IMR-90 (cell line): ENCODE data around the gene ITPR2.

ENCODE experiments used
- BHLHE40 ChIP-seq: fragments of 150-350 bp; IDR thresholded peaks from 2 replicates; pipeline ENCODE4 v1.6.1; 2016; ENCODE audit warnings: mild to moderate bottlenecking, low read depth, low read length
- CEBPB ChIP-seq: IDR thresholded peaks from 2 replicates; pipeline ENCODE4 v1.6.1; 2012; ENCODE audit warnings: low read depth, low read length, improper control_type of control experiment
- CHD1 ChIP-seq: IDR thresholded peaks from 2 replicates; pipeline ENCODE4 v1.6.1; 2012; ENCODE audit warnings: low read depth, low read length, improper control_type of control experiment
- CTCF ChIP-seq: conservative IDR thresholded peaks from 2 replicates; pipeline ENCODE4 v1.5.1; 2012; ENCODE audit warnings: mild to moderate bottlenecking, low read depth, low read length, improper control_type of control experiment
- POLR2A ChIP-seq: IDR thresholded peaks from 2 replicates; pipeline ENCODE4 v1.6.1; 2012; ENCODE audit warnings: mild to moderate bottlenecking, low read depth, low read length

- TF ChIP-seq BHLHE40 (no peak), CTCF (no peak), CHD1 (no peak), POLR2A (no peak), CEBPB (no peak)
Measured at GRCh38 chr12:26823390-26823789, 9.6 kb downstream of the ITPR2 start.
